ENCODE measurements around the gene ZNF670. TPM values are rescaled to one million over a fixed set of nuclear protein-coding genes. Genes with fewer than 3 reads are reported as not detected.
A peak's percentile ranks its signal among the peaks of the same experiment; 100 is the strongest.

Gene ZNF670
- total RNA-seq, 3 donors from 2014 or later (not counting 1 experiment from before 2014, with no cell fraction given), result 0.35 to 0.95 (median 0.45) TPM

GRCh38 chr1:247111700-247112478 is 33.3 kb upstream of the ZNF670 start:
- no peaks in the 10 kb centered on the region for H3K9me3 Mint-ChIP-seq
- ATAC-seq (peak; percentile 46 to 64 (median 56)), DNase-seq (no peak)
- 5% methylated on average over 78 of the region's 78 CpGs for WGBS (ENCODE audit: insufficient coverage)
- H3K4me1 Mint-ChIP-seq, result peaks cover 7 to 10% of the 10 kb centered on the region in 2 donors
- Histone ChIP-seq H3K36me3 (ENCODE audit: control insufficient read depth, insufficient read depth, low read length) (no peaks in the 10 kb centered on the region), H3K27me3 (ENCODE audit: control insufficient read depth, insufficient read depth, low read length) (peaks cover 27% of the 10 kb centered on the region), H3K27ac (ENCODE audit: low read length) (no peak overlapping the region), H3K9me3 (ENCODE audit: control insufficient read depth, insufficient read depth, low read length) (no peaks in the 10 kb centered on the region), H3K4me3 (ENCODE audit: low read length) (peak overlapping the region; percentile 35), H3K4me1 (ENCODE audit: control insufficient read depth, insufficient read depth, low read length) (peaks cover 16% of the 10 kb centered on the region)
- no peak overlapping the region for H3K27ac Mint-ChIP-seq
- H3K4me3 Mint-ChIP-seq, result peak overlapping the region; percentile 65
- peaks cover 39 to 41% of the 10 kb centered on the region in 2 donors for H3K27me3 Mint-ChIP-seq (ENCODE audit: low read depth in 2 of 2)
- intact Hi-C loops (cut with micrococcal nuclease), result loop anchor here (5.0 kb wide), 1 partner anchor 420 kb away; no protein-coding TSS in a partner anchor
- no peaks in the 10 kb centered on the region for H3K36me3 Mint-ChIP-seq
- no peak for TF ChIP-seq CTCF (IDR thresholded peaks at IDR 0.05)

GRCh38 chr1:247111259-247111699 is 32.7 kb upstream of the ZNF670 start:
- H3K4me3 ChIP-seq (ENCODE audit: low read length), result peak overlapping the region; percentile 2
- H3K4me1 ChIP-seq (ENCODE audit: control insufficient read depth, insufficient read depth, low read length), result peaks cover 16% of the 10 kb centered on the region
- H3K27ac Mint-ChIP-seq, result no peak overlapping the region
- no peaks in the 10 kb centered on the region for H3K36me3 Mint-ChIP-seq
- DNase-seq (no peak), ATAC-seq (peak in 2 of 3 donors; percentile 47 to 58)
- no peaks in the 10 kb centered on the region for H3K9me3 ChIP-seq (ENCODE audit: control insufficient read depth, insufficient read depth, low read length)
- H3K27me3 Mint-ChIP-seq (ENCODE audit: low read depth in 2 of 2), result peaks cover 39 to 41% of the 10 kb centered on the region in 2 donors
- no peak overlapping the region for H3K27ac ChIP-seq (ENCODE audit: low read length)
- H3K4me1 Mint-ChIP-seq, result peaks cover 7 to 10% of the 10 kb centered on the region in 2 donors
- H3K27me3 ChIP-seq (ENCODE audit: control insufficient read depth, insufficient read depth, low read length), result peaks cover 27% of the 10 kb centered on the region
- no peak for TF ChIP-seq CTCF (IDR thresholded peaks at IDR 0.05)
- WGBS (ENCODE audit: insufficient coverage), result 2% methylated on average over 62 of the region's 62 CpGs
- H3K4me3 Mint-ChIP-seq, result peak overlapping the region; percentile 80
- no peaks in the 10 kb centered on the region for H3K9me3 Mint-ChIP-seq
- no peaks in the 10 kb centered on the region for H3K36me3 ChIP-seq (ENCODE audit: control insufficient read depth, insufficient read depth, low read length)
- intact Hi-C loops (cut with micrococcal nuclease), result loop anchor here (5.0 kb wide), 1 partner anchor 421 kb away; no protein-coding TSS in a partner anchor

DNA sequence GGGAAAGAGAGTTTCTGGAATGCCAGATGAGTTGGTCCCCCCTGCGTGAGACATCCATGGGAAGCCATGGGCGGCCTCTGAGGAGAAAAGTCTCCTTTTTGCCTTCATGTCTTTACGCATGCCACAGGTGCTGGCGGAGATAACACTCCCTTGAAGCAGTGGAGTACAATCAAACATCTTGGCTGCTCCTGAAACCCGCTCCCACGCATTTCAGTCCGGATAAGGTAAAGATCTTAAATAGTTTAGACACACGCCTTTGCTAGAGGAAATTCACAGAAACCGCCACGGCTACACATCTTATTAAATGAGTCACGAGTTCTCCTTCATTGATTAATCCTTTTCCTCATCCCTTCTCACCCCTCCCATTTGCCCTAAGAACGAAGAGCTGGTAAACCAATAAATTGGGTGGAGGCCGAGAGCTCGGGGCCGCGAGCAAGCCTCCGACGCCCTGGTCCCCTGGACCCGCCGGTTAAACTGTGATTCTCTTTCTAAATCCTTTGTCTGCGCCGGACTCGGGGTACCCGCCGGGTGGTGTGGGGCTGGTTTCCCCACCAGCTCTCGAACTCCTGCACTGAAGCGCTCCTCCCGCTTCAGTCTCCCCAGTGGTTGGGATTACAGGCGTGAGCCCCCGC is 32.1 kb upstream of the ZNF670 start:
- peak in 1 of 2 donors; percentile 32 for DNase-seq
- WGBS (ENCODE audit: insufficient coverage), result 20% methylated on average over 30 of the region's 30 CpGs
- peak overlapping the region; percentile 2 for H3K4me3 ChIP-seq (ENCODE audit: low read length)
- no peak overlapping the region for H3K27ac ChIP-seq (ENCODE audit: low read length)
- ATAC-seq, result peak in 2 of 3 donors; percentile 4 to 45
- H3K27me3 ChIP-seq (ENCODE audit: control insufficient read depth, insufficient read depth, low read length), result peaks cover 27% of the 10 kb centered on the region
- no peaks in the 10 kb centered on the region for H3K9me3 ChIP-seq (ENCODE audit: control insufficient read depth, insufficient read depth, low read length)
- H3K27me3 Mint-ChIP-seq (ENCODE audit: low read depth in 2 of 2), result peaks cover 39 to 41% of the 10 kb centered on the region in 2 donors
- H3K4me1 ChIP-seq (ENCODE audit: control insufficient read depth, insufficient read depth, low read length), result peaks cover 16% of the 10 kb centered on the region
- intact Hi-C loops (cut with micrococcal nuclease), result loop anchor here (5.0 kb wide), 1 partner anchor 422 kb away; no protein-coding TSS in a partner anchor
- no peak overlapping the region for H3K27ac Mint-ChIP-seq
- no peak for TF ChIP-seq CTCF (IDR thresholded peaks at IDR 0.05)
- no peaks in the 10 kb centered on the region for H3K9me3 Mint-ChIP-seq
- no peaks in the 10 kb centered on the region for H3K36me3 ChIP-seq (ENCODE audit: control insufficient read depth, insufficient read depth, low read length)
- H3K4me1 Mint-ChIP-seq, result peaks cover 7 to 10% of the 10 kb centered on the region in 2 donors
- peak overlapping the region; percentile 80 for H3K4me3 Mint-ChIP-seq
- no peaks in the 10 kb centered on the region for H3K36me3 Mint-ChIP-seq
